Prostate gland (tissue), 2 donors: Measurements from ENCODE around the gene ZNF831.

ENCODE experiments used
- POLR2A ChIP-seq: fragments of 450-650 bp; IDR thresholded peaks from one replicate; pipeline ENCODE4 v1.6.1; 2016; ENCODE audit warnings: antibody characterized with exemption, mild to moderate bottlenecking
- POLR2AphosphoS5 ChIP-seq: sonication (generic); formaldehyde crosslinking; IDR thresholded peaks from one replicate; pipeline ENCODE4 v1.6.1; 2017; ENCODE audit warnings: antibody characterized with exemption
- TF ChIP-seq, protein P1 (sequence below), 4 experiments: fragments of 200-600 bp in 2 of 4; fragments of 450-650 bp in 2 of 4; sonication (generic) in 2 of 4; IDR thresholded peaks; 1 replicate in 3 of 4; 2 replicates in 1 of 4; pipeline ENCODE4 v1.5.1; 2016 to 2019; ENCODE audit warnings: antibody characterized with exemption in 4 of 4, mild to moderate bottlenecking in 2 of 4, moderate library complexity in 2 of 4

DNA sequence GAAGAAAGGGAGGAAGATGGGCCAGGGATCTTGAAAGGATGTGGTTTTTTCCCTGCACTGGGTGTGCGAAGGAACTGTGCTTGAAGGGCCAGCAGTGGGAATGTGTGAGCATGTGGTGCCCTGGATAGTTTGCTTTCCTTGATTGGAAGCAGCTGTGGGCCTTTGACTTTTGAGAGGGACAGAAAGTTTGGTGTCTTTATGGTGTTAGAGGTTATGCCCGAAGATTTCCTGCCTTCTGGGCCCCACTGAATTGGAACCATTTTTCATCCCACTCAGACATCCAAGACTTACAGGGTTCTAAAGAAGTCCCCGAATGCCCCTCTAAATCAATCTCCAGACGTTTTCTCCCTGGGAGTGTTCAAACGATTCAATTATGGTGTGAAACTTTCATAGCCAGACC, 113.3 kb downstream of the ZNF831 start:
- TF ChIP-seq, protein P1, sequence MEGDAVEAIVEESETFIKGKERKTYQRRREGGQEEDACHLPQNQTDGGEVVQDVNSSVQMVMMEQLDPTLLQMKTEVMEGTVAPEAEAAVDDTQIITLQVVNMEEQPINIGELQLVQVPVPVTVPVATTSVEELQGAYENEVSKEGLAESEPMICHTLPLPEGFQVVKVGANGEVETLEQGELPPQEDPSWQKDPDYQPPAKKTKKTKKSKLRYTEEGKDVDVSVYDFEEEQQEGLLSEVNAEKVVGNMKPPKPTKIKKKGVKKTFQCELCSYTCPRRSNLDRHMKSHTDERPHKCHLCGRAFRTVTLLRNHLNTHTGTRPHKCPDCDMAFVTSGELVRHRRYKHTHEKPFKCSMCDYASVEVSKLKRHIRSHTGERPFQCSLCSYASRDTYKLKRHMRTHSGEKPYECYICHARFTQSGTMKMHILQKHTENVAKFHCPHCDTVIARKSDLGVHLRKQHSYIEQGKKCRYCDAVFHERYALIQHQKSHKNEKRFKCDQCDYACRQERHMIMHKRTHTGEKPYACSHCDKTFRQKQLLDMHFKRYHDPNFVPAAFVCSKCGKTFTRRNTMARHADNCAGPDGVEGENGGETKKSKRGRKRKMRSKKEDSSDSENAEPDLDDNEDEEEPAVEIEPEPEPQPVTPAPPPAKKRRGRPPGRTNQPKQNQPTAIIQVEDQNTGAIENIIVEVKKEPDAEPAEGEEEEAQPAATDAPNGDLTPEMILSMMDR (IDR thresholded peaks at IDR 0.05), result no peak
- TF ChIP-seq POLR2A (no peak), POLR2AphosphoS5 (no peak)
